ENCODE results near the gene XPNPEP2. TPM values are rescaled to one million over a fixed set of nuclear protein-coding genes. Genes with fewer than 3 reads are reported as not detected.
A peak's percentile ranks its signal among the peaks of the same experiment; 100 is the strongest.

XPNPEP2 gene, protein sequence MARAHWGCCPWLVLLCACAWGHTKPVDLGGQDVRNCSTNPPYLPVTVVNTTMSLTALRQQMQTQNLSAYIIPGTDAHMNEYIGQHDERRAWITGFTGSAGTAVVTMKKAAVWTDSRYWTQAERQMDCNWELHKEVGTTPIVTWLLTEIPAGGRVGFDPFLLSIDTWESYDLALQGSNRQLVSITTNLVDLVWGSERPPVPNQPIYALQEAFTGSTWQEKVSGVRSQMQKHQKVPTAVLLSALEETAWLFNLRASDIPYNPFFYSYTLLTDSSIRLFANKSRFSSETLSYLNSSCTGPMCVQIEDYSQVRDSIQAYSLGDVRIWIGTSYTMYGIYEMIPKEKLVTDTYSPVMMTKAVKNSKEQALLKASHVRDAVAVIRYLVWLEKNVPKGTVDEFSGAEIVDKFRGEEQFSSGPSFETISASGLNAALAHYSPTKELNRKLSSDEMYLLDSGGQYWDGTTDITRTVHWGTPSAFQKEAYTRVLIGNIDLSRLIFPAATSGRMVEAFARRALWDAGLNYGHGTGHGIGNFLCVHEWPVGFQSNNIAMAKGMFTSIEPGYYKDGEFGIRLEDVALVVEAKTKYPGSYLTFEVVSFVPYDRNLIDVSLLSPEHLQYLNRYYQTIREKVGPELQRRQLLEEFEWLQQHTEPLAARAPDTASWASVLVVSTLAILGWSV
- polyA plus RNA-seq (ENCODE audit: insufficient read length in 4 of 4) = 100 to 1,000 TPM in 1 of 4 donors, 10 to 100 TPM in 3; 45.1 to 107 (median 56.7) TPM

DNA sequence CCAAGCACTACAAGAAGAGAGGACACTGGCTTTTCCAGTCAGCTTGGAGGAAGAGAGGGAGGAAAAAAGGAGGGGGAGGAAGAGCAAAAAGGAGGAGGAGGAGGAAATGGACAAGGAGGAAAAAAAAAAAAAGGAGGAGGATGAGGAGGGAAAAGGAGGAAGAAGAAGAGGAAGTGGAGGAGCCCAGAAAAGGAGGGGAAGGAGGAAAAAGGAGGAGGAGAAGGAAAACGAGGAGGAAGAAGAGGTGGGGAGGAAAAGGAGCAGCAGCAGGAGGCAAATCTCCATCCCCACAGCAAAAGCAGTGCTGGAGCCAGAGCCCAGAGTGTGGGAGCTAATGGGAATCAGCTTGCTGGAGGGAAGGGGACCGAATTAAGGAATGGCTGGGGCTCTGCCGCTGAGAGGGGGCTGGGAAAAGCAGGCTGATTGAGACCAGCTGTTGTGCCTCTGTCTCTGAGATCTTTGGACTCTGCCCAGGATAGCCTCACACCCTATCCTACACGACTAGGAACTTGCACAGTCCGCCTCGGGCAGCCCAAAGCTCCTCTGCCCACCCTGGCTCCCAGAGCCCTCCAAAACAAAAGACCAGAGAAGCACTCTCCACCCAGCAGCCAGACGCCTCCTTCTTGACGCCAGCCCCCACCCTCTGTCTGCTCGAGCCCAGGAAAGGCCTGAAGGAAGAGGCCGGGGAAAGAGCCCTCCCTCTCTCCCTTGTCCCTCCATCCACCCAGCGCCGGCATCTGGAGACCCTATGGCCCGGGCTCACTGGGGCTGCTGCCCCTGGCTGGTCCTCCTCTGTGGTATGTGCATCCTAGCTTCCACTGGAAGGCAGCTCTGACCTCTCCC is at the start of gene XPNPEP2:
Gene XPNPEP2 (plus strand): TSS at position 514 of the 843 bp plus-strand sequence. CDS start 235 bp downstream, at position 749.
- DNase-seq (ENCODE audit: low read depth in 4 of 4, low spot score in 3 of 4) = peak; percentile 23 to 43 (median 37)

DNA sequence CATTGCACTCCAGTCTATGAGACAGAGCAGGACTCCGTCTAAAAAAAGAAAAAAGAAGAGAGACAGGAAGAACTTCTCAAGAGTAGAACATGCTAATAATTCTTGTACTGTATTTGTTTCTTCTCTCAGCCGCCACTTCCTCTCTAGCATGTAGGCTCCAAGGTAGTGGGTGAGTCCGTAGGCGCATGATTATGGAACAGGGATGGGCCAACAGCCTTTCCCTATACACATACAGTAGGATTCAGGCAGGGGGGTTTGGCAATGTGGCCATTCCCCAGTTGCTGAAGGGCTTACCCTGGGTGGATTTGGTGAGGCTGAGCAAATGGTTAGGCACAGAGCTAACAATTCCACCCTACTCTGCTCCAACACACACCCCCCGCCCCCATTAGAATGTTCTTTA is 49.0 kb upstream of the XPNPEP2 start:
- no peak for DNase-seq (ENCODE audit: low read depth in 4 of 4, low spot score in 3 of 4)

DNA sequence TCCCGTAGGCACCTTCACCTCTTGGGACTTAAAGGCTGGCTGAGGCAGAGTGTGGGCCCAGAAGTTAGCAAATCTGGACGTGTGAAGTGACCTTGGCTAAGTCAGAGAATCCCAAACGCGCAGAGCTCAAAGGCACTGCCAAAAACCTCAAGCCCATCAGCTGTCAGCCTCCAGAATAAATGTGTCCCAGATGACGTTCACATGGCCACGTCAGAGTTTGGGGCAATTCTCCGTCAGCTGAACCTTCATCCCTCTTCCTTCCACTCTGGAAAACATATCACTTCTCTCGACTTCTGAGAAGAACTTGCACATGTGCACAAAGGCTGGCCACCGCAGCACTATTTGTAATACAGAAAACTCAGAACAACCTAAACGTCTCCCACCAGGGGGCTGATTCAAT is 48.3 kb upstream of the XPNPEP2 start:
- DNase-seq (ENCODE audit: low read depth in 4 of 4, low spot score in 3 of 4) = no peak

DNA sequence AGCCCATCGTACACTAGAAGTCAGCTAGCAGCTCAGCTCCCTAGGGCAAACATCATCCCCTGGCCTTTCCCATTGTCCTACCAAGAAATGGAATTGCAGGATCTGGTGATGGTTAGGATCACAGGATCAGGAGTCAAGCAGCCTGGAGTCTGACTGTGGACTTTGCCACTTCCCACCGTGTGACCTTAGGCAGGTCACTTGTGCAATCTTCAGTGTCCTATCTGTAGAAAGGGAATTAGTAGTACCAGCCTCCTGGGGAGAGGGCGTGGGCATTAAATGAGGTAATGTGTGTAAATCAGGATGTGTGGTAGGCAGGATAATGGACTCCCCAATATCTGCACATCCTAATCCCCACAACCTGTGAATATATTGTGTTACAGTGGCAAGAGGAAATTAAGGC is 45.4 kb upstream of the XPNPEP2 start:
- DNase-seq (ENCODE audit: low read depth in 4 of 4, low spot score in 3 of 4) = no peak

DNA sequence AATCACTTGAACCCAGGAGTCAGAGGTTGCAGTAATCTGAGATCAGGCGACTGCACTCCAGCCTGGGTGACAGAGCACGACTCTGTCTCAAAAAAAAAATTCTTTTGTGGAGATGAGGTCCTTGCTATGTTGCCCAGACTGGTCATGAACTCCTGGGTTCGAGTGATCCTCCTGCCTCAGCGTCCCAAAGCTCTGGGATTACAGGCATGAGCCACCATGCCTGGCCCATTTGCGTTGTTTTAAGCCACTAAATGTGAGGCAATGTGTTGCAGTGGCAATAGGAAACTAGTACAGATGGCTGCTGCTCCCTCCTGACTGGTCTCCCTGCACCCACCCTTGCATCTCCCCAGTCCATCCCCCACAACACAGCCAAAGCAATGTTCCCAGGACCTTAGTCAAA is 44.0 kb upstream of the XPNPEP2 start:
- no peak for DNase-seq (ENCODE audit: low read depth in 4 of 4, low spot score in 3 of 4)

DNA sequence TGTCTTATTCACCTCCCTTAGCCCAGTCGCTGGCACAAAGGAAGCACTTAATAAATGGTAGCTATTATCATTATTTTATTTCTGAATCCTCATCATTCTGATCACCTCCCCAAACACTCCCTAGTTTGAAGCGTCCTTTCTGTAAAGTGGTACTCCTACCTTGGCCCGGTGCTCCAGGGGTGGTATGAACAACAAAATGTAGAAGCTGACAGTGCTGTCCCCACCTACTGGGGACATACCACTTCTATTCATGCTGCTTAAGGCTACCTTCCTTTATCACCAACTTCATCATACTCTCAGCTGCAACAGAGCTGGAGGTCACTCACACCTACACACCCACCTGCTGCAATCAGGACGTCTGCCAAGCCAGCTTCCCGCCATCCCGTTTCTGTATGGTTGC is 43.2 kb upstream of the XPNPEP2 start:
- DNase-seq (ENCODE audit: low read depth in 4 of 4, low spot score in 3 of 4) = no peak

DNA sequence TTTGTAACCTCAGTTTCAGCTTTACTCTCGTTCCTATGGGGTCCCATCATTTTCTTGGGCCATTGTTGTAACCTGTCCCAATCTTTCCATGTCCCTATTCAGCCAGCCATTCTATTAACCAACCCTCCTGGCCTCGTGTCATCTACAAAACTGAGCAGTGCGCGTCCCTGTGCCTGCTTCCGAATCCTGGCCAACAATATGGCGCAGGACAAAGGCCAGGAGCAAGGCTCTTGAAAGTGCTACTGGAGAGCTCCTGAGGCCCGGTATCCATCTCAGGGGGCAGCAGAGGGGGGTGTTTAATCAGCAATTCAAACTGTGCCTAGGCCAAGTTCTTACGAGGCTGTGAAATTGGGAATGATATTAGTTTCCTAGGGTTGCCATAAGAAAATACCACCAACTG is 42.8 kb upstream of the XPNPEP2 start:
- no peak for DNase-seq (ENCODE audit: low read depth in 4 of 4, low spot score in 3 of 4)

DNA sequence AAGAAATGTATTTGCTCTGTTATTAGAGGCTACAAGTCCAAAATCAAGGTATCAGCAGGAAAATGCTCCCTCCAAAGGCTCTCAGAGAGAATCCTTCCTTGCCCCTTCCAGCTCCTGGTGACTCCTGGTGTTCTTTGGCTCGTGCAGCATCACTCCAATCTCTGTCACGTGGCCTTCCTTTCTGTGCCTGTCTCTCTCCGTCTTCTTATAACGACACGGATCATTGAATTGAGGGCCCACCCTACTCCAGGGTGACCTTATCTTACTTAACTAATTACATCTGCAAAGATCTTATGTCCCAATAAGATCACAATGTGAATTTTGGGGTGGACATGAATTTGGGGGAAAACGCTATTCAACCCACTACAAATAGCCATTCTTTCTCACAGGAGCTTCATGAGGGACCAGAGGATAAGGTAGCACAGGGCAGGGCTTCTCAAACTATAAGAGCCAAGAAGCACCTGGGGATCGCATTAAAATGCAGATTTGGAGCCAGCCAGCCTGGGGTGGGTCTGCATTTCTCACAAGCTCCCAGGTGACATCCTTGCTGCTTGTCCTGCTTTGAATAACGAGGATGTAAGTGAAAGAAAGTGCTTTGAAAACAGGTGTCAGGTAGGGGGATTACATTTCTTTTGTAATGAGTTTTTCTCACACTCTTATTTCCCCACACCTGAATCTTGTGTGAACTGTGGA is 42.2 kb upstream of the XPNPEP2 start:
- no peak for DNase-seq (ENCODE audit: low read depth in 4 of 4, low spot score in 3 of 4)

DNA sequence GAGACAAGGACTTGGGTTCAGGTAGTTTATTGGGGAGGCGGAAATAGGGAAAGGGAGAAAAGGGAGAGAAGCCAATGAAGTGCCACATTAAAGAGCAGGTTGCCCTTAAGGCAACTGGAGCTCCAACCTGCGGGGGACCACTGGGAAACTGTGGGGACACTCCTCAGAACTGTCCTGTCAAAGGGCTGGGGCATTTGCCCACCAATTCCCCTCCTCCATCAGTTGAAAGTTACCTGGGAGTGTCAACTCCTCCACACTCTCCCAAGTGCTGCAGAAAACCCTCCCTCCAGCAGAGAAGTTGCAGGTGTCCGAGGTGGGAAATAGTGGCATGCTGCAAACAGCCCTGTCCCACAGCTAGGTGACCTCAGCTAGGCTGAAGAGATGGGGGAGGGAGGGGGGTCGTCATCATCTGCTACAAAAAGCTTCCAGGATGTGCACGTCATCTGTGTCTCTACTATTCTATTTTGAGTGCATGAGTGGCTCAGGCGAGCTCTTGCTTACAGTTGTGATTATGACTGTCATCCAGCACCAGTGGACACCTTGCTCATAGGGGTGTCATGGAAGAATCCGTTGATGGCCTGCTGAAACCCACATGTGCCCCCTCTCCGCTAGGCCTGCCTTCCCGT is 41.5 kb upstream of the XPNPEP2 start:
- DNase-seq (ENCODE audit: low read depth in 4 of 4, low spot score in 3 of 4) = no peak

DNA sequence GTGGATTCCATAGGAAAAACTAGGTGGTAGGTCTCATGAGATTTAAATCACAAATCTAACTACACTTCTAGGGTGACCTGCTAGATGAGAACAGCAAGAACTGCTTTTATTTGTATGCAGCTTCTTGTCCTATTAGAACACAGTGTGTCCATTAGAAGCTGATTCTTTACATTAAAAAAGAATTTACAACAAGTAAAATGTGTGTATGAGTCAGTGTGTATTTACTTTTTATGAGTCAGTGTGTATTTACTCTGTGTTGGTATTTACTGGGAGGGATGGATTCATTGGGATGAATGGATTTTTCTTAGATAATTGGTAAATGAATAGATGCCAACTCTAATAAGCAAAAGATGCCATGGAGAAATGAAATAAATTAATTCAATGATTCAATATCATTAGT is 40.6 kb upstream of the XPNPEP2 start:
- no peak for DNase-seq (ENCODE audit: low read depth in 4 of 4, low spot score in 3 of 4)

DNA sequence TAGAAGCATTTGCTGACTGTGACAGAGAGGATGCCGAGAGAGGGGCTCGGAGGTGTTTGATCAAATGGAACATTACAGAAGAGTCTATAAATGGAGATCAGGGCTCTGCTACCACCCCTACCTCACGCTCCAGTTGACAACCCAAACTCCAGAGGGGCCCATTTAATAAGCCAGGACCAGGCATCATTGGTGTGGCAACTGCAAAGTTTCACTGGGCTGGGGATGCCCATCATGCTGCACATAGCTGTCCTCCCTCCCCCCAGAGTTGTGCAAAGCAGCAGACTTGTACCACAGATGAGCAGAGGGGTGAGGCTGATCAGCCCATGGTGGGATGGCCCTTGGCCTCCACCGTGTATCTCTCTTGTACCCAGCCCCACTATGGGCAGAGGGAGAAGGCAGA is 38.2 kb upstream of the XPNPEP2 start:
- no peak for DNase-seq (ENCODE audit: low read depth in 4 of 4, low spot score in 3 of 4)

DNA sequence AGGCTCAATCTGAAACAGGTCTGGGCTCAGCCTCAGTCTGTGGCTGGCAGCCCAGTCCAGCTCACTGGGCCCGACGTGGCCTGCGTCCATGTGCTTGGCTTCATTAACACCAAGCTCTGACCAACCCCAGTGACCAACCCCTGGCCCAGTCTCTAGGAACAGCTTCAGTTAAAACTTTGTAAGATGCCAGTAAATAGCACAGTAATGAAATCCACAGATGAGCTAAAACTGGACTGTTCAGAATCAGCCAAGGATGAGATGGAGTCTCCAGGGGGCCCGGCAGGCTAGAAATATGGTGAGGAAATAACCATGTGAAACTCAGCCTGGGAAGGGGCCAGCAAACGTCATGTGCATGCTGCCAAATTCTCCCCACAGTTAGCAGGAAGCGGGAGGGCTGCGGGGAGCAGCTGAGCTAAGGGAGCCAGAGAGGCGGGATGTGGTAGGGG is 37.1 kb upstream of the XPNPEP2 start:
- DNase-seq (ENCODE audit: low read depth in 4 of 4, low spot score in 3 of 4) = no peak

DNA sequence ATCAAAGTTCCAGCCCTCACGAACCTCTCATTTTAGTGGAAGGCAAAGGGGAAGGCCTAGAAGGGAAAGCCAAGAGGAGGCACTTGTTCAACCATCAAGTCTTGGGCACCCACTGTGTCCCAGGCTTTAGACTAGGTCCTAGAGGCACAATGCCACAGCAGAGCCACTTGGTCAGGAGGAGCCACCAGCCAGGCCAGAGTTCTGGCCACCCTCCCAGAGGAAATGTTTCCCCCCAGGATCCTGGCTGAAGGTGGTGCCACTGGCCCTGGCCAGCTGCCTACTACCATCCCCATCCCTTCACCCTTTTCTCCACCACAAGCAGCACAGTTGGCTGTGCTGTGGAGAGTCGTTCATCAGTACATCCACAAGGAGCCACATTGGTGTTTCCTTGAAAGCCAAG is 34.3 kb upstream of the XPNPEP2 start:
- DNase-seq (ENCODE audit: low read depth in 4 of 4, low spot score in 3 of 4) = no peak

DNA sequence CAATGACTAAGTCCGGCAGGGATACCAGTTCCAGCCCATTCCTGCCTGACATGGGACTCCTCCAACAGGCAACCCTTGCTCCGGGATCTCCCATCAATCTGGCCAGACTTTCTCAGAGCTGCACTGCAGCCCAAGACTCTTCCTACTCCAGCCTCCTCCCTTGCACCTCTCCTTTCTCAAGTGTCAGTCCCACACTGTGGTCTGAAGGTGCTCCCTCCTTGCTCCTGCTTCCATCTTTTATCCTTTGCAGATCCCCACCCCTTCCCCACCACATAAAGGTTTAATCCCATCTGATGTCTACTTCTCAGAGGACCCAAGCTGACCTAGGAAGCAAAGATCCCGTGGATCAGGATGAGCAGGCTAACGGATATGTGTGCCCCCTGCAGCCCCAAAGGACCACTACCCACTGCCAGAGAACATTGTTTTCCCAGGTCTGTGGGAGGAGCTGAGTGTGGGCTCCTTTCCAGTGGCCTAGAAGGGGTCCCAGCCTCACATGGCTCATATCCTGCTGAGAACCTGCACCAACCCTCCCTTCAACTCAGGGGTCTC is 33.3 kb upstream of the XPNPEP2 start:
- no peak for DNase-seq (ENCODE audit: low read depth in 4 of 4, low spot score in 3 of 4)

DNA sequence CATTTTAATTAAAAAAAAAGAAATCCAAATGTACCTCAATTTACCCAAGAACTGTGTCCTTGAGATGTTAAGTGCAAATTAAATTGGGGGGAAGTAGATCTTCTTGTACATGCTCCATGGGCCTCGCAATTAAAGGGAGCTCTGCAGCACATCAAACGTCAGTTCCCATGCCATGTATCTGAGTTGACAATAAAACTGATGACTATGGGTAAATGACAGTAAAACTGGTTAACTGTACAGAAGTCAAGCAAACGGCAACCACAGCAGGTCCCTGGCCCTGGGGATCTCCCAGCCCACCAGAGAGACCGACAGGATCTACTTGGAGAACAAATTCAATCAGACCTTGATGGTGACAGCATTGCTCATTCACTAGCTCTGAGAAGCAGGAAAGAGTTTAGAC is 32.8 kb upstream of the XPNPEP2 start:
- DNase-seq (ENCODE audit: low read depth in 4 of 4, low spot score in 3 of 4) = no peak

DNA sequence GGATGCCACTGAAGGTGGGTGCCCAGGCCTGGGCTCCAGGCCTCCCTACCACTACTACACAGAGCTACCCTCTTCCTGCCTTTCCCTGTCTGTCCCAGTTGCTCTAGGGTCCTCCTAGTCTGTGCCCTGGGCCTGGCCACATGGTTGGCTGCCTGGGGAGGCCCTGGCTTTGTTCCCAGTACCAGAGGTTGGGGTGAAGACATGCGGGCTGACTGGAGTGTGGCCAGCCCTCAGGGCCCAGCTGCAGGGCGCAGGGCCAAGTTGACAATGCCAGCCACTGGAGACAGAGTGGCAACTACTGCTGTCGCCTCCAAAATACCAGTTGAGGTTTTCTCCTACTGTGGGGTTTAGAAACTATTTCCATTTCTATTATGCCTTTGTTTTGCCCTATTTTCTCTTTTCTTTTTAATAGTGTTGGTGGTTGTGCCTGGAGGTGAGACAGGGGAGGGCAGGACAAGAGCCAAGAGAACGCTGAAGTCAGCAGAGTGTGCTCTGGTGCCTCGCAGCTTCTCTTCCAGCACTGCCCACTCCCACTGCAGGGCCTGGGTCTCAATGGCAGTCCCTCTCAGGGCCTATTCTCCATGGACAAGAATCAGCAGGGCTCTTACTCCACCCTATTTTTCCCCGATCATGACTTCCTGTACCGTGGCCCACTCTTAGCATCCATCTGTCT is 32.2 kb upstream of the XPNPEP2 start:
- no peak for DNase-seq (ENCODE audit: low read depth in 4 of 4, low spot score in 3 of 4)

DNA sequence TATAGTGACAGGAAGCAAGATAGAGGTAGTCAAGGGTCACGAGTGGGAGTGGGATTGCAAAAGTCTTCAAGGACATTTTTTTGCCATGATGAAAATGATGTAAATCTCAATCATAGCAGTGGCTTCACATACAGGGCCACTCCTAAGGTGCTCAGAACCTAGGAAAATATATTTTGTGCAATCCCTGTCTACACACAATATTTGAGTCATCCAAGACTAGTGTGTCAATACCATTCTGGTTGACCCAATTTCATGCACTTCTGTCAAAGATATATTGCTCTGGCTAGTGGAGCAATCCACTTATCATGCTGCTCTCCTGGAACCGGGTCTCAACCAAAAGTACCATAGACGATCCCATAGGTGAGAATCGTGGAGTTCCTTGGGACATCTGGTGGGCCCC is 24.2 kb upstream of the XPNPEP2 start:
- no peak for DNase-seq (ENCODE audit: low read depth in 4 of 4, low spot score in 3 of 4)

DNA sequence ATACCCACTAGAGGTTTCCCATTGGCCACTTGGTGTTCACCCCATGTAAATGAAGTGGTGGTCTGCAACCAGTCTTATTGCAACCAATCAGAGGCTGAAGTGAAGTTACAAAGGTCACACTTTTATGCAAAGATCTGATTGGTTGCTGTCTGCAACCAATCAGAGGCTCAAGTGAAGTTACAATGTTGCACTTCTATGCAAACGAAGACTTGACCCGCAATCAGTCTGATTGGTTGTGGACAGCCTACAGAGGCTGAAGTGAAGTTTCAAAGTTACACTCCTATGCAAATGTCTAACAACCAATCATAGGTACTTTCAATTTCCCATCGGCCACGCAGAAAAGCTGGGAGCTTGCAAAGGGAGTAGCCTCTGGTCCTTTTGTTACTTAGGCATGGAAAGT is 22.3 kb upstream of the XPNPEP2 start:
- no peak for DNase-seq (ENCODE audit: low read depth in 4 of 4, low spot score in 3 of 4)

DNA sequence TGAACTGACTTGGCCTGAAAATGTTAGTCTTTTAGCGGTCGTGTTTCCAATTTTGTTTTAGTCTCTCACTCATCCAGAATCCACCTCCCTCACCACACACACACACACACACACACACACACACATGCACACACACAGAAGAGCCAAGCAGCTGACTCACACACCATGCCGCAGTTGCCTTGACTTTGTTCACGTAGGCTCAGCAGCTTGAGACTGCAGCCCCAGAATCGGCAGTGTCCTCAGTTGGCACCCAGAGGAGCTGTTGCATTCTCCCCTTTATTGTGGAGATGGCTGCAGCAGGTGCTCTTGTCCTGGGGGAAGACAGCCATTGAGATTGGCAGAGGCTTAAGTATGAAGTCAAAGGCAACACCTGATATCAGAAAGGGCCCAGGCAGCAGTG is 20.9 kb upstream of the XPNPEP2 start:
- no peak for DNase-seq (ENCODE audit: low read depth in 4 of 4, low spot score in 3 of 4)

All from right renal pelvis (tissue), 4 donors.